ENCODE data around the gene MUC20. TPM values are rescaled to one million over a fixed set of nuclear protein-coding genes. Genes with fewer than 3 reads are reported as not detected.
"Not testable (repeated sequence)": the region's sequence is repeated elsewhere in the genome, so short reads cannot be mapped to it uniquely, and the experiment has no call there.

MUC20 gene
- total and polyA plus RNA-seq, 9 donors: 1.5 to 25.5 (median 11.0) TPM

DNA sequence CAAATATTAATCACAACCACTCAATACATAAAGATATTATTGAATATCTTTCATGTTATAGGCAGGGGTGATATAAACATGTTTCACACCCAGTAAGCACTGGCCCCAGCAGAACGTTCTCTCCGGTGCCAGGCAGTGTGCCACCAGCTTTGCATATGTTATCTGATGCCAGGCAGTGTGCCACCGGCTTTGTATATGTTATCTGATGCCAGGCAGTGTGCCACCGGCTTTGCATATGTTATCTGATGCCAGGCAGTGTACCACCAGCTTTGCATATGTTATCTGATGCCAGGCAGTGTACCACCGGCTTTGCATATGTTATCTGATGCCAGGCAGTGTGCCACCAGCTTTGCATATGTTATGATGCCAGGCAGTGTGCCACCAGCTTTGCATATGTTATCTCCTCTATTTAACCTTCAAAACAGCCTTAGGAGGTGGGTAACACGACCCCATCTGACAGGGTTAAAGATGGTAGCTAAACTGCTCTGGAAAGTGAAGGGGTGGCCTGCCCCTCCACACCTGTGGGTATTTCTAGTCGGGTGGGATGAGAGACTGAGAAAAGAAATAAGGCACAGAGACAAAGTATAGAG lies 6.9 kb downstream of the MUC20 start:
- intact Hi-C loops (cut with DNase I): loop anchor here in 1 of 4 donors (2.0 kb wide), 1 partner anchor 109 kb away; no protein-coding TSS in a partner anchor
- no peak overlapping the region for H3K27ac ChIP-seq
- TF ChIP-seq, protein P1, sequence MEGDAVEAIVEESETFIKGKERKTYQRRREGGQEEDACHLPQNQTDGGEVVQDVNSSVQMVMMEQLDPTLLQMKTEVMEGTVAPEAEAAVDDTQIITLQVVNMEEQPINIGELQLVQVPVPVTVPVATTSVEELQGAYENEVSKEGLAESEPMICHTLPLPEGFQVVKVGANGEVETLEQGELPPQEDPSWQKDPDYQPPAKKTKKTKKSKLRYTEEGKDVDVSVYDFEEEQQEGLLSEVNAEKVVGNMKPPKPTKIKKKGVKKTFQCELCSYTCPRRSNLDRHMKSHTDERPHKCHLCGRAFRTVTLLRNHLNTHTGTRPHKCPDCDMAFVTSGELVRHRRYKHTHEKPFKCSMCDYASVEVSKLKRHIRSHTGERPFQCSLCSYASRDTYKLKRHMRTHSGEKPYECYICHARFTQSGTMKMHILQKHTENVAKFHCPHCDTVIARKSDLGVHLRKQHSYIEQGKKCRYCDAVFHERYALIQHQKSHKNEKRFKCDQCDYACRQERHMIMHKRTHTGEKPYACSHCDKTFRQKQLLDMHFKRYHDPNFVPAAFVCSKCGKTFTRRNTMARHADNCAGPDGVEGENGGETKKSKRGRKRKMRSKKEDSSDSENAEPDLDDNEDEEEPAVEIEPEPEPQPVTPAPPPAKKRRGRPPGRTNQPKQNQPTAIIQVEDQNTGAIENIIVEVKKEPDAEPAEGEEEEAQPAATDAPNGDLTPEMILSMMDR (IDR thresholded peaks at IDR 0.05): no peak
- no peak for TF ChIP-seq EP300 (IDR thresholded peaks at IDR 0.05)
- TF ChIP-seq POLR2A (IDR thresholded peaks at IDR 0.05): no peak
- no peaks in the 10 kb centered on the region for H3K27me3 ChIP-seq
- no peaks in the 10 kb centered on the region for H3K4me1 ChIP-seq (ENCODE audit: insufficient read depth)
- H3K36me3 ChIP-seq: no peaks in the 10 kb centered on the region
- no peak for DNase-seq
- H3K4me3 ChIP-seq: no peak overlapping the region
- H3K9me3 ChIP-seq: no peaks in the 10 kb centered on the region
- 37 to 51% (median 43%) methylated on average over 7 of the region's 7 CpGs for WGBS, 3 donors

DNA sequence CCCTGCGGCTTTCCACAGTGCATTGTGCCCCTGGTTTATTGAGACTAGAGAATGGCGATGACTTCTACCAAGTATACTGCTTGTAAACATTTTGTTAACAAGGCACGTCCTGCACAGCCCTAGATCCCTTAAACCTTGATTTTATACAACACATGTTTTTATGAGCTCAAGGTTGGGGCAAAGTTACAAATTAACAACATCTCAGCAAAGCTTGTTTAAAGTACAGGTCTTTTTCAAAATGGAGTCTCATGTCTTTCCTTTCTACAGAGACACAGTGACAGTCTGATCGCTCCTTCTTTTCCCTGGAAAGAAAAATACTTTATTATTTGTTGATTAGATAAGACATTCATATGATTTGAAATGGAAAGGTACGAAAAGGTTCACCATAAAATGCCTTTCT lies 8.0 kb downstream of the MUC20 start:
- 72 to 88% (median 80%) methylated on average over 3 to 5 of the region's 5 CpGs for WGBS, 3 donors
- DNase-seq: not testable (repeated sequence)

DNA sequence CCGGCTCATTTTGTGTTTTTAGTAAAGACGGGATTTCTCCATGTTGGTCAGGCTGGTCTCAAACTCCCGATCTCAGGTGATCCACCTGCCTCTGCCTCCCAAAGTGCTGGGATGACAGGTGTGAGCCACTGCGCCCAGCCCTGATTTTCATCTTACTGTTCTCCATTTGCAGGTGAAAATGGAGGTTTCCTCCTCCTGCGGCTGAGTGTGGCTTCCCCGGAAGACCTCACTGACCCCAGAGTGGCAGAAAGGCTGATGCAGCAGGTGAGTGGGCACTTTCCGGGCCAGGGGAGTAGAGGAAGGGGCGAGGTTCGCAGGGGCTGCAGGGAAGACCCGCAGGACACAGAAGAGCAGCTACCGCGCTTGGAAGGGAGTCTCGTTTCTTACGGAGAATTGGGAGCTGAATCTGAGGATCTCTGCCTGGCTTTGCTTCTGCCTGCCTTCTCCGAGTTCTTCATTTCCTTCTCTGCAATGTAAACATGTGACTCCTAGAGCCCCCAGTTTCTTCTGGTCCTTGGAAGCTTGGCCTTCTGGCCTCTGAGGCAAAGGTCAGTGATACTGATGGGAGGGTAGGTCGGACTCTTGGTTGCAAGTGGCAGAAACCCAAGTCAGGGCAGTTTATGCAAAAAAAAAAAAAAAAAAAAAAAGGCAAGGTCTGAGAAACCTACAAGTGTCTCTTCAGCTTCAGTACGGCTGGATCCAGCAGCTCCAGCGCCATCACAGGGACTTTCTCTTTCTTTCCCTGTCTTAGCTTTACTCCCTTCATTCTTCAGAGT lies 8.9 kb downstream of the MUC20 start:
- intact Hi-C loops (cut with DNase I): no loop called here
- no peak overlapping the region for H3K27ac ChIP-seq
- no peak for DNase-seq
- H3K4me3 ChIP-seq: no peak overlapping the region
- H3K27me3 ChIP-seq: no peaks in the 10 kb centered on the region
- H3K4me1 ChIP-seq (ENCODE audit: insufficient read depth): no peaks in the 10 kb centered on the region
- H3K9me3 ChIP-seq: no peaks in the 10 kb centered on the region
- TF ChIP-seq POLR2A (IDR thresholded peaks at IDR 0.05) (no peak), EP300 (IDR thresholded peaks at IDR 0.05) (no peak)
- TF ChIP-seq, protein P1 (IDR thresholded peaks at IDR 0.05): no peak
- WGBS, 3 donors: 88 to 92% (median 90%) methylated on average over 18 of the region's 18 CpGs
- no peaks in the 10 kb centered on the region for H3K36me3 ChIP-seq

More for the DNA sequence above, 8.0 kb downstream of the MUC20 start:
- H3K36me3 ChIP-seq; H3K4me3 ChIP-seq; H3K27ac ChIP-seq; H3K4me1 ChIP-seq (ENCODE audit: insufficient read depth); intact Hi-C loops (cut with DNase I); H3K9me3 ChIP-seq; H3K27me3 ChIP-seq: not testable (repeated sequence)

DNA sequence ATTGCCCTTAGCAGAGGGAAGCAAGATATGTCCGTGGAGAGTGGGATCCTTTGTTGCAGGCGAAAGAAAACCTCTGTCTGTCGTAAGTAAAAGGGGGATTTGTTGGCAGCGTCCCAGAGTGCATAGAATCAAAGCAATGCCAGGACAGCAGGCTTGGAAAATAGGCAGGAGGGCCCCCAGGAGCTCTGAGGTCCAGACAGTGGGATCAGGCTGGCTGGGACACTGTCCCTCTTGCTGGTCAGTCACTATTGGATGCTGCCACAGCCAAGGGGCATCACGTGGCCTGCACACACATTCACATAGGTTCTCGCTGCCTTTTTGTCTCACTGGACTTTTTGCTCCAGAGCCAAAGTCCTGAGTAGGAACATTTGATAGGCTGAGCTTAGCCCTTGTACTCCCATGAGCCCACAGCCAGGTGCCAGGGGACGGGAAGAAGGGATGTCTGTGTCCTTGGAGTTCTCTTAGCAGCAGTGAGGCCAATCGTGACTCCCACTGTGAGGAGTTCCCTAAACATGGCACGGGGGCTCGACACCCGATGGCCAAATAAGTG lies 10.7 kb downstream of the MUC20 start:
- Histone ChIP-seq H3K36me3 (no peaks in the 10 kb centered on the region), H3K4me3 (no peak overlapping the region), H3K4me1 (ENCODE audit: insufficient read depth) (no peaks in the 10 kb centered on the region), H3K27me3 (no peaks in the 10 kb centered on the region), H3K9me3 (no peaks in the 10 kb centered on the region), H3K27ac (no peak overlapping the region)
- TF ChIP-seq, protein P1 (IDR thresholded peaks at IDR 0.05): no peak
- TF ChIP-seq POLR2A (IDR thresholded peaks at IDR 0.05) (no peak), EP300 (IDR thresholded peaks at IDR 0.05) (no peak)
- intact Hi-C loops (cut with DNase I): no loop called here
- DNase-seq: no peak
- 83 to 89% (median 89%) methylated on average over 11 of the region's 11 CpGs for WGBS, 3 donors

DNA sequence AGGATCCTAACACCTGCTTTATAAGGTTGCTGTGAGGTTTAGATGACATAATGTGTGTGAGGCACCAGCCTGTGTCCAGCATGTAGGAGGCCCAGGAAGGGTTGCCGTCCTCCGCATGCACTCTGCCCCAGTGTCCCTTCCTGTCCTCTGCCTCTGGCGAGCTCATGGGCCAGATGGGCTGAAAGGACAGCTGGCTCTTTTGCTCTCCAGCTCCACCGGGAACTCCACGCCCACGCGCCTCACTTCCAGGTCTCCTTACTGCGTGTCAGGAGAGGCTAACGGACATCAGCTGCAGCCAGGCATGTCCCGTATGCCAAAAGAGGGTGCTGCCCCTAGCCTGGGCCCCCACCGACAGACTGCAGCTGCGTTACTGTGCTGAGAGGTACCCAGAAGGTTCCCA lies 12.2 kb downstream of the MUC20 start:
- WGBS, 3 donors: 53 to 60% (median 56%) methylated on average over 12 of the region's 12 CpGs

More for the DNA sequence above, 12.2 kb downstream of the MUC20 start:
- H3K36me3 ChIP-seq: no peaks in the 10 kb centered on the region
- TF ChIP-seq EP300 (IDR thresholded peaks at IDR 0.05) (no peak), POLR2A (IDR thresholded peaks at IDR 0.05) (no peak)
- TF ChIP-seq, protein P1 (IDR thresholded peaks at IDR 0.05): no peak
- H3K4me1 ChIP-seq (ENCODE audit: insufficient read depth): no peaks in the 10 kb centered on the region
- H3K27ac ChIP-seq: no peak overlapping the region
- intact Hi-C loops (cut with DNase I): no loop called here
- H3K9me3 ChIP-seq: no peaks in the 10 kb centered on the region
- H3K27me3 ChIP-seq: no peaks in the 10 kb centered on the region
- no peak for DNase-seq
- H3K4me3 ChIP-seq: no peak overlapping the region

Data from ovary (tissue), 9 donors.